ENCODE measurements around the gene RPS16. TPM values are rescaled to one million over a fixed set of nuclear protein-coding genes. Genes with fewer than 3 reads are reported as not detected.

RPS16 gene
- total and polyA plus RNA-seq, 3 experiments from 2014 or later = 1,795 to 2,668 (median 2,654) TPM

- Mint-ChIP-seq H3K27me3 (no peaks in the 10 kb centered on the region), H3K36me3 (peaks cover 0 to 46% (median 3%) of the 10 kb centered on the region in 3 donors), H3K4me3 (peak overlapping the region; percentile 93 to 100 (median 99)), H3K9me3 (no peaks in the 10 kb centered on the region), H3K4me1 (peaks cover 56 to 66% (median 65%) of the 10 kb centered on the region in 3 donors), H3K27ac (peak overlapping the region; percentile 93 to 100 (median 100))
- Histone ChIP-seq H3K4me1 (ENCODE audit: insufficient read depth, low read length) (peaks cover 51% of the 10 kb centered on the region), H3K36me3 (ENCODE audit: insufficient read depth, low read length) (peaks cover 5% of the 10 kb centered on the region), H3K4me3 (ENCODE audit: low read length) (peak overlapping the region; percentile 89), H3K9me3 (ENCODE audit: low read length) (no peaks in the 10 kb centered on the region), H3K27ac (ENCODE audit: low read depth, low read length) (peak overlapping the region; percentile 95), H3K27me3 (ENCODE audit: insufficient read depth, low read length, poor library complexity, severe bottlenecking) (no peaks in the 10 kb centered on the region)
- CTCF ChIA-PET = interaction anchor here (1.0 to 2.3 kb wide), 3 partner anchors 21 to 56 kb away, joined by 3 to 6 read pairs (median 3); no protein-coding TSS in a partner anchor
- POLR2A ChIA-PET = interaction anchor here (0.5 to 3.2 kb wide), 8 partner anchors 11 to 1182 kb away, joined by 3 to 82 read pairs (median 6); partner anchors contain the start of genes MED29, PAF1, RPS16 and SPINT2
- no peak for DNase-seq
Measured at GRCh38 chr19:39446365-39447084, 10.8 kb upstream of the RPS16 start.

- Histone ChIP-seq H3K36me3 (ENCODE audit: insufficient read depth, low read length) (peaks cover 5% of the 10 kb centered on the region), H3K4me1 (ENCODE audit: insufficient read depth, low read length) (peaks cover 47% of the 10 kb centered on the region), H3K27me3 (ENCODE audit: insufficient read depth, low read length, poor library complexity, severe bottlenecking) (no peaks in the 10 kb centered on the region), H3K27ac (ENCODE audit: low read depth, low read length) (peak within 1 kb of the TSS; percentile 95), H3K9me3 (ENCODE audit: low read length) (no peaks in the 10 kb centered on the region), H3K4me3 (ENCODE audit: low read length) (peak within 1 kb of the TSS; percentile 89)
- DNase-seq = peak; percentile 97 to 99 (median 98)
- H3K36me3 Mint-ChIP-seq = peaks cover 0 to 40% (median 3%) of the 10 kb centered on the region in 3 donors
- ChIA-PET POLR2A (interaction anchor here (0.5 to 3.2 kb wide), 14 partner anchors 8 to 155 kb away, joined by 3 to 82 read pairs (median 4); partner anchors contain the start of genes EID2B, MED29, PAF1 and RPS16), CTCF (interaction anchor here (0.7 to 2.3 kb wide), 6 partner anchors 10 to 229 kb away, joined by 3 to 9 read pairs (median 3); partner anchors contain the start of gene RPS16)
- no peaks in the 10 kb centered on the region for H3K27me3 Mint-ChIP-seq
- H3K9me3 Mint-ChIP-seq = no peaks in the 10 kb centered on the region
- H3K27ac Mint-ChIP-seq = peak within 1 kb of the TSS; percentile 93 to 100 (median 100)
- H3K4me1 Mint-ChIP-seq = peaks cover 50 to 59% (median 59%) of the 10 kb centered on the region in 3 donors
- H3K4me3 Mint-ChIP-seq = peak within 1 kb of the TSS; percentile 93 to 100 (median 99)
Measured at GRCh38 chr19:39445196-39446111, 9.7 kb upstream of the RPS16 start, which contains the start of gene SUPT5H. Gene SUPT5H, plus strand, starts transcription at chr19:39445582. Its CDS starts 309 bp downstream, at chr19:39445891.

GRCh38 chr19:39444598-39445195 lies 8.9 kb upstream of the RPS16 start:
- peaks cover 0 to 38% (median 3%) of the 10 kb centered on the region in 3 donors for H3K36me3 Mint-ChIP-seq
- POLR2A ChIA-PET = interaction anchor here (0.5 to 3.2 kb wide), 14 partner anchors 7 to 154 kb away, joined by 3 to 82 read pairs (median 4); partner anchors contain the start of genes EID2B, MED29, PAF1 and RPS16
- peak overlapping the region; percentile 95 for H3K27ac ChIP-seq (ENCODE audit: low read depth, low read length)
- no peaks in the 10 kb centered on the region for H3K9me3 Mint-ChIP-seq
- H3K4me1 Mint-ChIP-seq = peaks cover 47 to 56% (median 52%) of the 10 kb centered on the region in 3 donors
- CTCF ChIA-PET = interaction anchor here (0.7 to 2.3 kb wide), 4 partner anchors 9 to 229 kb away, joined by 3 to 9 read pairs (median 3); partner anchors contain the start of gene RPS16
- H3K9me3 ChIP-seq (ENCODE audit: low read length) = no peaks in the 10 kb centered on the region
- H3K27me3 ChIP-seq (ENCODE audit: insufficient read depth, low read length, poor library complexity, severe bottlenecking) = no peaks in the 10 kb centered on the region
- H3K4me3 Mint-ChIP-seq = peak overlapping the region; percentile 93 to 100 (median 99)
- no peak for DNase-seq
- H3K27me3 Mint-ChIP-seq = peaks cover 0 to 2% of the 10 kb centered on the region in 2 donors
- H3K4me3 ChIP-seq (ENCODE audit: low read length) = peak overlapping the region; percentile 89
- peaks cover 5% of the 10 kb centered on the region for H3K36me3 ChIP-seq (ENCODE audit: insufficient read depth, low read length)
- H3K4me1 ChIP-seq (ENCODE audit: insufficient read depth, low read length) = peaks cover 40% of the 10 kb centered on the region
- H3K27ac Mint-ChIP-seq = peak overlapping the region; percentile 93 to 100 (median 100)

- no peak for DNase-seq
- Histone ChIP-seq H3K36me3 (ENCODE audit: insufficient read depth, low read length) (peaks cover 15% of the 10 kb centered on the region), H3K9me3 (ENCODE audit: low read length) (no peaks in the 10 kb centered on the region), H3K4me1 (ENCODE audit: insufficient read depth, low read length) (peaks cover 28% of the 10 kb centered on the region), H3K4me3 (ENCODE audit: low read length) (no peak overlapping the region), H3K27me3 (ENCODE audit: insufficient read depth, low read length, poor library complexity, severe bottlenecking) (no peaks in the 10 kb centered on the region), H3K27ac (ENCODE audit: low read depth, low read length) (no peak overlapping the region)
- peaks cover 30 to 40% (median 32%) of the 10 kb centered on the region in 3 donors for H3K4me1 Mint-ChIP-seq
- H3K4me3 Mint-ChIP-seq = peak overlapping the region in 1 of 7 donors; percentile 24
- H3K27me3 Mint-ChIP-seq = peaks cover 0 to 8% of the 10 kb centered on the region in 2 donors
- H3K9me3 Mint-ChIP-seq = peaks cover 0 to 2% (median 0%) of the 10 kb centered on the region in 5 donors
- POLR2A ChIA-PET = no interaction called here
- no peak overlapping the region for H3K27ac Mint-ChIP-seq
- peaks cover 6 to 24% (median 9%) of the 10 kb centered on the region in 3 donors for H3K36me3 Mint-ChIP-seq
- CTCF ChIA-PET = no interaction called here
Measured at GRCh38 chr19:39438270-39438934, 2.7 kb upstream of the RPS16 start.

- Mint-ChIP-seq H3K27ac (peak overlapping the region; percentile 96 to 100 (median 99)), H3K4me1 (peaks cover 35 to 51% (median 35%) of the 10 kb centered on the region in 3 donors), H3K27me3 (peaks cover 0 to 10% of the 10 kb centered on the region in 2 donors), H3K4me3 (peak overlapping the region; percentile 97 to 100 (median 99)), H3K36me3 (peaks cover 6 to 37% (median 13%) of the 10 kb centered on the region in 3 donors), H3K9me3 (peaks cover 0 to 2% (median 0%) of the 10 kb centered on the region in 5 donors)
- peaks cover 27% of the 10 kb centered on the region for H3K36me3 ChIP-seq (ENCODE audit: insufficient read depth, low read length)
- peak overlapping the region; percentile 96 for H3K27ac ChIP-seq (ENCODE audit: low read depth, low read length)
- POLR2A ChIA-PET = interaction anchor here (0.9 to 2.7 kb wide), 20 partner anchors 8 to 1362 kb away, joined by 3 to 82 read pairs (median 8); partner anchors contain the start of genes DYRK1B, EGLN2, EID2B and GMFG
- H3K4me1 ChIP-seq (ENCODE audit: insufficient read depth, low read length) = peaks cover 28% of the 10 kb centered on the region
- no peak for DNase-seq
- CTCF ChIA-PET = interaction anchor here (1.0 to 2.0 kb wide), 12 partner anchors 8 to 97 kb away, joined by 3 to 25 read pairs (median 6); partner anchors contain the start of genes EID2B, MED29, PAF1 and PLEKHG2
- H3K27me3 ChIP-seq (ENCODE audit: insufficient read depth, low read length, poor library complexity, severe bottlenecking) = no peaks in the 10 kb centered on the region
- H3K4me3 ChIP-seq (ENCODE audit: low read length) = peak overlapping the region; percentile 79
- no peaks in the 10 kb centered on the region for H3K9me3 ChIP-seq (ENCODE audit: low read length)
Measured at GRCh38 chr19:39436350-39436716, 584 bp upstream of the RPS16 start.

GRCh38 chr19:39434123-39435076 lies 1.3 kb downstream of the RPS16 start:
- H3K9me3 Mint-ChIP-seq = peaks cover 0 to 2% (median 0%) of the 10 kb centered on the region in 5 donors
- ChIA-PET POLR2A (interaction anchor here (1.2 to 2.7 kb wide), 15 partner anchors 8 to 98 kb away, joined by 3 to 82 read pairs (median 9); partner anchors contain the start of genes GMFG, MED29, PAF1 and PLEKHG2), CTCF (interaction anchor here (1.0 to 2.0 kb wide), 12 partner anchors 8 to 105 kb away, joined by 3 to 25 read pairs (median 6); partner anchors contain the start of genes EID2B, MED29, PAF1 and PLEKHG2)
- H3K4me1 Mint-ChIP-seq = peaks cover 39 to 58% (median 44%) of the 10 kb centered on the region in 3 donors
- Histone ChIP-seq H3K27ac (ENCODE audit: low read depth, low read length) (peak overlapping the region; percentile 96), H3K4me3 (ENCODE audit: low read length) (peak overlapping the region; percentile 91), H3K27me3 (ENCODE audit: insufficient read depth, low read length, poor library complexity, severe bottlenecking) (no peaks in the 10 kb centered on the region), H3K36me3 (ENCODE audit: insufficient read depth, low read length) (peaks cover 27% of the 10 kb centered on the region), H3K9me3 (ENCODE audit: low read length) (no peaks in the 10 kb centered on the region), H3K4me1 (ENCODE audit: insufficient read depth, low read length) (peaks cover 28% of the 10 kb centered on the region)
- peak overlapping the region; percentile 27 to 100 (median 96) for H3K27ac Mint-ChIP-seq
- H3K27me3 Mint-ChIP-seq = peaks cover 0 to 8% of the 10 kb centered on the region in 2 donors
- peaks cover 6 to 45% (median 13%) of the 10 kb centered on the region in 3 donors for H3K36me3 Mint-ChIP-seq
- no peak for DNase-seq
- H3K4me3 Mint-ChIP-seq = peak overlapping the region; percentile 70 to 100 (median 99)

Measured in CD8-positive, alpha-beta memory T cell (primary cell).